ENCODE data around the gene NINL. TPM values are rescaled to one million over a fixed set of nuclear protein-coding genes. Genes with fewer than 3 reads are reported as not detected.
"Not testable (repeated sequence)": the region's sequence is repeated elsewhere in the genome, so short reads cannot be mapped to it uniquely, and the experiment has no call there.

The NINL gene
- polyA plus RNA-seq, 1 of the 3 experiments (the other 2 are of a cell fraction): 22.5 TPM

DNA sequence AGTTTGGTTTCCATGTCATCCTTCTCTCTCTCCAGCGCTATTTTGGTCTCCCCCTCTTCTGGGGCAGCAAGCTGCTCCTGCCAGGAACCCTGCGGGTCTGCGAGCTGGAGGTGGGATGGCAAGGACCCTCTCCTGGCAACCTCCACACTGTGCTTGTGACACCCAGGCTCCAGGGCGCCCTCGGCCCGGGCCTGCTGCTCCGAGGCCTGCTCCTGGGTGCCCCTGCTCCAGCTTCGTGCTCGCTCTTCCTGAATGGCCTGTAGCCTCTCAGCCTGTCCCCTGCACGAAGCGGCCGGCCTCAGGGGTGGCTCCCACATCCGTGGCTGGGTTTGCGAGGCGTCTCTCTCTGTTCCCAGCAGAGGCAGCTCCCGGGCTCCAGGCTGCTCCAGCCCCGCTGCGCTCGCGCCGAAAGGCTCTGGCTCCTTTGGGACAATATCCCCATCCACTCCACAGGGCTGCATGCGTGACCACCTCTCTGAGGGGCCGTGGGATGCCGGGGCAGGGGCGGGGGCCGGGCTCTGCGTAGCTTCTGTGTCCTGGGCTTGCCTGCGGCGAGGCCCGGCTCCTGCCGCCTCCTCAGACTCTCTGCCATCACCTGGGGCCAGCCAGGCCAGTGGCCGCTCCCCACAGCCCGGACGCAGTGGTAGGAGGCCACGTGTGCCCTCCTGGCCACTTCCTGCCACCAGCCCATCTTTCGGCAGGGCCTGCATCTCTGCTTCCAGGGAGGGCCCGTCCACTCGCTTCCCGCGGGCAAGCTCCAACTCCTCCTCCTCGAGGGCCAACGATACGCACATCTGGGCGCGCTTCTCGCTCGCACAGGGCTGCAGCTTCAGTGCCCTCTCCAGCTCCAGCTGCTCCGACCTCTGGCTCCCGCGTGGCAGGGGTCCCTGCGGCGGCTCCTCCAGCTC is 109.0 kb downstream of the NINL start:
- Histone ChIP-seq H3K4me1 (ENCODE audit: control insufficient read depth in 1 of 2, insufficient read depth in 2 of 2, low read depth in 1 of 2, low read length in 1 of 2) (no peaks in the 10 kb centered on the region), H3F3A (replicated peaks; ENCODE audit: insufficient read depth) (no peaks in the 10 kb centered on the region)

DNA sequence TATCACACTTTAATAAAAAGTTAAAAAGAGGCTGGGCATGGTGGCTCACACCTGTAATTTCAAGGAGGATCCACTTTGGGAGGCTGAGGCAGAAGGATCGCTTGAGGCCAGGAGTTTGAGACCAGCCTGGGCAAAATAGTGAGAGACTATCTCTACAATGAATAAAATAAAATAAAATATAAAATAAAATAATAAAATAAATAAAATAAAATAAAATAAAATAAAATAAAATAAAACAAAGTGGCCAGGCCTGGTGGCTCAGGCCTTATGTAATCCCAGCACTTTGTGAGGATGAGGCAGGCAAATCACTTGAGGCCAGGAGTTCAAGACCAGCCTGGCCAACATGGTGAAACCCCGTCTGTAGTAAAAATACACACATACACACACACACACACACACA is 112.0 kb downstream of the NINL start:
- CTCF ChIA-PET; H3K9me3 ChIP-seq; POLR2A ChIA-PET; H3F3A ChIP-seq (replicated peaks; ENCODE audit: insufficient read depth); H4K20me1 ChIP-seq (ENCODE audit: insufficient read depth); H3K9ac ChIP-seq; H3K79me2 ChIP-seq (ENCODE audit: insufficient read depth); H3K4me2 ChIP-seq; H2AFZ ChIP-seq (ENCODE audit: low read depth); DNase-seq; H3K9me2 ChIP-seq; H3K4me3 ChIP-seq (ENCODE audit: low read depth in 2 of 2, low read length in 1 of 2); H3K27ac ChIP-seq (ENCODE audit: low read depth in 2 of 2, low read length in 1 of 2); H3K27me3 ChIP-seq (ENCODE audit: insufficient read depth); H3K4me1 ChIP-seq (ENCODE audit: control insufficient read depth in 1 of 2, insufficient read depth in 2 of 2, low read depth in 1 of 2, low read length in 1 of 2): not testable (repeated sequence)
- H3K36me3 ChIP-seq (replicated peaks in 1 of 2; ENCODE audit: control insufficient read depth in 1 of 2, insufficient read depth in 2 of 2, low read length in 1 of 2): peaks cover 9 to 26% of the 10 kb centered on the region in 2 experiments
- WGBS (ENCODE audit: low lambda C conversion rate): 98% methylated on average over 2 of the region's 2 CpGs

More for the DNA sequence above, 109.0 kb downstream of the NINL start:
- H3K9me2 ChIP-seq: no peaks in the 10 kb centered on the region
- 0 out of 2 replicates have a peak, but pooled peaks cover 6% of the 10 kb centered on the region for H3K79me2 ChIP-seq (ENCODE audit: insufficient read depth)
- H3K4me3 ChIP-seq (ENCODE audit: low read depth in 2 of 2, low read length in 1 of 2): no peak overlapping the region
- ChIA-PET POLR2A (no interaction called here), CTCF (no interaction called here)
- DNase-seq: no peak
- 95% methylated on average over 32 of the region's 52 CpGs for WGBS (ENCODE audit: low lambda C conversion rate)
- H3K9me3 ChIP-seq: no peaks in the 10 kb centered on the region
- H3K9ac ChIP-seq: no peak overlapping the region
- no peak overlapping the region for H2AFZ ChIP-seq (ENCODE audit: low read depth)
- H3K4me2 ChIP-seq: no peak overlapping the region
- TF ChIP-seq, protein P1, sequence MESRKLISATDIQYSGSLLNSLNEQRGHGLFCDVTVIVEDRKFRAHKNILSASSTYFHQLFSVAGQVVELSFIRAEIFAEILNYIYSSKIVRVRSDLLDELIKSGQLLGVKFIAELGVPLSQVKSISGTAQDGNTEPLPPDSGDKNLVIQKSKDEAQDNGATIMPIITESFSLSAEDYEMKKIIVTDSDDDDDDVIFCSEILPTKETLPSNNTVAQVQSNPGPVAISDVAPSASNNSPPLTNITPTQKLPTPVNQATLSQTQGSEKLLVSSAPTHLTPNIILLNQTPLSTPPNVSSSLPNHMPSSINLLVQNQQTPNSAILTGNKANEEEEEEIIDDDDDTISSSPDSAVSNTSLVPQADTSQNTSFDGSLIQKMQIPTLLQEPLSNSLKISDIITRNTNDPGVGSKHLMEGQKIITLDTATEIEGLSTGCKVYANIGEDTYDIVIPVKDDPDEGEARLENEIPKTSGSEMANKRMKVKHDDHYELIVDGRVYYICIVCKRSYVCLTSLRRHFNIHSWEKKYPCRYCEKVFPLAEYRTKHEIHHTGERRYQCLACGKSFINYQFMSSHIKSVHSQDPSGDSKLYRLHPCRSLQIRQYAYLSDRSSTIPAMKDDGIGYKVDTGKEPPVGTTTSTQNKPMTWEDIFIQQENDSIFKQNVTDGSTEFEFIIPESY (IDR thresholded peaks at IDR 0.05; ENCODE audit: borderline replicate concordance, low read depth): no peak
- TF ChIP-seq RCOR1 (IDR thresholded peaks at IDR 0.05; ENCODE audit: low read length): no peak
- no peak for TF ChIP-seq RFX5 (IDR thresholded peaks at IDR 0.05; ENCODE audit: low read length)
- TF ChIP-seq, protein P2, sequence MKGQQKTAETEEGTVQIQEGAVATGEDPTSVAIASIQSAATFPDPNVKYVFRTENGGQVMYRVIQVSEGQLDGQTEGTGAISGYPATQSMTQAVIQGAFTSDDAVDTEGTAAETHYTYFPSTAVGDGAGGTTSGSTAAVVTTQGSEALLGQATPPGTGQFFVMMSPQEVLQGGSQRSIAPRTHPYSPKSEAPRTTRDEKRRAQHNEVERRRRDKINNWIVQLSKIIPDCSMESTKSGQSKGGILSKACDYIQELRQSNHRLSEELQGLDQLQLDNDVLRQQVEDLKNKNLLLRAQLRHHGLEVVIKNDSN (IDR thresholded peaks at IDR 0.05; ENCODE audit: borderline replicate concordance, low read depth): no peak
- TF ChIP-seq MEF2A (IDR thresholded peaks at IDR 0.05; ENCODE audit: borderline replicate concordance, low read depth): no peak
- TF ChIP-seq, protein P3, sequence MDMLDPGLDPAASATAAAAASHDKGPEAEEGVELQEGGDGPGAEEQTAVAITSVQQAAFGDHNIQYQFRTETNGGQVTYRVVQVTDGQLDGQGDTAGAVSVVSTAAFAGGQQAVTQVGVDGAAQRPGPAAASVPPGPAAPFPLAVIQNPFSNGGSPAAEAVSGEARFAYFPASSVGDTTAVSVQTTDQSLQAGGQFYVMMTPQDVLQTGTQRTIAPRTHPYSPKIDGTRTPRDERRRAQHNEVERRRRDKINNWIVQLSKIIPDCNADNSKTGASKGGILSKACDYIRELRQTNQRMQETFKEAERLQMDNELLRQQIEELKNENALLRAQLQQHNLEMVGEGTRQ (IDR thresholded peaks at IDR 0.05; ENCODE audit: borderline replicate concordance, low read depth, low read length): no peak
- TF ChIP-seq ELF1 (IDR thresholded peaks at IDR 0.05): no peak
- no peak for TF ChIP-seq FOXM1 (IDR thresholded peaks at IDR 0.05; ENCODE audit: low read depth)
- TF ChIP-seq EZH2phosphoT487 (IDR thresholded peaks at IDR 0.05; ENCODE audit: borderline replicate concordance, low read depth): no peak
- TF ChIP-seq, protein P4, sequence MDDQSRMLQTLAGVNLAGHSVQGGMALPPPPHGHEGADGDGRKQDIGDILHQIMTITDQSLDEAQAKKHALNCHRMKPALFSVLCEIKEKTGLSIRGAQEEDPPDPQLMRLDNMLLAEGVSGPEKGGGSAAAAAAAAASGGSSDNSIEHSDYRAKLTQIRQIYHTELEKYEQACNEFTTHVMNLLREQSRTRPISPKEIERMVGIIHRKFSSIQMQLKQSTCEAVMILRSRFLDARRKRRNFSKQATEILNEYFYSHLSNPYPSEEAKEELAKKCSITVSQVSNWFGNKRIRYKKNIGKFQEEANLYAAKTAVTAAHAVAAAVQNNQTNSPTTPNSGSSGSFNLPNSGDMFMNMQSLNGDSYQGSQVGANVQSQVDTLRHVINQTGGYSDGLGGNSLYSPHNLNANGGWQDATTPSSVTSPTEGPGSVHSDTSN (IDR thresholded peaks at IDR 0.05): no peak
- no peak for TF ChIP-seq SIN3A (IDR thresholded peaks at IDR 0.05; ENCODE audit: borderline replicate concordance, low read depth, low read length)
- TF ChIP-seq, protein P5, sequence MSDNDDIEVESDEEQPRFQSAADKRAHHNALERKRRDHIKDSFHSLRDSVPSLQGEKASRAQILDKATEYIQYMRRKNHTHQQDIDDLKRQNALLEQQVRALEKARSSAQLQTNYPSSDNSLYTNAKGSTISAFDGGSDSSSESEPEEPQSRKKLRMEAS (IDR thresholded peaks at IDR 0.05; ENCODE audit: low read depth): no peak
- no peak for TF ChIP-seq YY1 (IDR thresholded peaks at IDR 0.05; ENCODE audit: low read depth)
- no peak for TF ChIP-seq GABPA (IDR thresholded peaks at IDR 0.05; ENCODE audit: low read depth)
- H3K27ac ChIP-seq (ENCODE audit: low read depth in 2 of 2, low read length in 1 of 2): no peak overlapping the region
- peaks cover 9 to 42% of the 10 kb centered on the region in 2 experiments for H3K36me3 ChIP-seq (replicated peaks in 1 of 2; ENCODE audit: control insufficient read depth in 1 of 2, insufficient read depth in 2 of 2, low read length in 1 of 2)
- no peaks in the 10 kb centered on the region for H4K20me1 ChIP-seq (ENCODE audit: insufficient read depth)
- H3K27me3 ChIP-seq (ENCODE audit: insufficient read depth): no peaks in the 10 kb centered on the region

Data from SK-N-SH (cell line).